Progenitor cell of endocrine pancreas (in vitro differentiated cells): ENCODE results near the gene NDUFV1. TPM values are rescaled to one million over a fixed set of nuclear protein-coding genes. Genes with fewer than 3 reads are reported as not detected.
"Not testable (repeated sequence)": the region's sequence is repeated elsewhere in the genome, so short reads cannot be mapped to it uniquely, and the experiment has no call there.

Experiments
- DNase-seq: peaks from one replicate; pipeline ENCODE4 v3.0.0; 2021; ENCODE audit warnings: low spot score; ENCODE audit not compliant: unreplicated experiment
- H3K27ac Mint-ChIP-seq: 2 replicates; pipeline ENCODE4 v1.8.0; 2021; ENCODE audit warnings: mild to moderate bottlenecking, moderate library complexity, mixed read lengths
- H3K27me3 Mint-ChIP-seq: 2 replicates; pipeline ENCODE4 v1.8.0; 2021; ENCODE audit warnings: mixed read lengths
- H3K36me3 Mint-ChIP-seq: 2 replicates; pipeline ENCODE4 v1.8.0; 2022; ENCODE audit warnings: mixed read lengths; ENCODE audit not compliant: insufficient read depth
- H3K4me1 Mint-ChIP-seq: 2 replicates; pipeline ENCODE4 v1.8.0; 2021; ENCODE audit warnings: low read depth, mixed read lengths
- H3K4me3 Mint-ChIP-seq: 2 replicates; pipeline ENCODE4 v1.8.0; 2021; ENCODE audit warnings: low read depth, mild to moderate bottlenecking, moderate library complexity, mixed read lengths
- H3K9me3 Mint-ChIP-seq: 2 replicates; pipeline ENCODE4 v1.8.0; 2021; ENCODE audit warnings: low read depth, mixed read lengths
- CTCF ChIP-seq: fragments of 200-600 bp; sonication (generic); IDR thresholded peaks from one replicate; pipeline ENCODE4 v1.5.0; 2021; ENCODE audit warnings: antibody characterized with exemption, mild to moderate bottlenecking; ENCODE audit not compliant: unreplicated experiment
- total RNA-seq: library from RNA; stranded (reverse); gene quantifications from 2 replicates; pipeline ENCODE4 v1.2.1, GENCODE V29; 2021

Gene NDUFV1
- total RNA-seq, 1 donor from 2014 or later: 137 TPM

GRCh38 chr11:67599149-67599548, 7.6 kb upstream of the NDUFV1 start:
- no peak overlapping the region for H3K27ac Mint-ChIP-seq
- peaks cover under 1% of the 10 kb centered on the region for H3K27me3 Mint-ChIP-seq
- no peak for DNase-seq
- H3K4me3 Mint-ChIP-seq: no peak overlapping the region
- peaks cover 9% of the 10 kb centered on the region for H3K9me3 Mint-ChIP-seq
- no peak for TF ChIP-seq CTCF
- peaks cover 2% of the 10 kb centered on the region for H3K36me3 Mint-ChIP-seq
- no peaks in the 10 kb centered on the region for H3K4me1 Mint-ChIP-seq

GRCh38 chr11:67600324-67601029, 6.3 kb upstream of the NDUFV1 start:
- Mint-ChIP-seq H3K4me1 (peaks cover 3% of the 10 kb centered on the region), H3K27ac (no peak overlapping the region), H3K4me3 (no peak overlapping the region), H3K9me3 (peaks cover 9% of the 10 kb centered on the region), H3K27me3 (peaks cover 6% of the 10 kb centered on the region), H3K36me3 (peaks cover 2% of the 10 kb centered on the region)
- TF ChIP-seq CTCF: no peak
- DNase-seq: no peak

GRCh38 chr11:67601098-67601497, 5.6 kb upstream of the NDUFV1 start:
- Mint-ChIP-seq H3K27ac (no peak overlapping the region), H3K4me1 (peaks cover 7% of the 10 kb centered on the region), H3K9me3 (peaks cover 9% of the 10 kb centered on the region), H3K36me3 (peaks cover 2% of the 10 kb centered on the region), H3K27me3 (peaks cover 6% of the 10 kb centered on the region), H3K4me3 (no peak overlapping the region)
- DNase-seq: no peak
- TF ChIP-seq CTCF: no peak

DNA sequence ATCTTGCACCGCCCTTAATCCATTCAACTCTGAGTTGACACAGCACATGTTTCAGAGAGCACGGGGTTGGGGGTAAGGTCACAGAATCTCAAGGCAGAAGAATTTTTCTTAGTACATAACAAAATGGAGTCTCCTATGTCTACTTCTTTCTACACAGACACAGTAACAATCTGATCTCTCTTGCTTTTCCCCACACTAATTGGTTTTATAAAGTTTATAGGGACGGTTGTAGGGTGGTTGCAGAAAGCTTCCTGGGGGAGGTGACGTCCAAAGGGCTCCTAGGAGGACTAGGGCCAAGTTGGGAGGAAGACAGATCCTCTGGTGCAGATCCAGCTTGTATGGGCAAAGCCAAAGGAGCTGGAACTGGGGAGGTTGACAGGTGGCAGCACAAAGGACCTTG, 2.6 kb upstream of the NDUFV1 start:
- DNase-seq, H3K36me3 Mint-ChIP-seq, H3K4me3 Mint-ChIP-seq, H3K9me3 Mint-ChIP-seq, H3K27ac Mint-ChIP-seq, H3K27me3 Mint-ChIP-seq: not testable (repeated sequence)
- peaks cover 14% of the 10 kb centered on the region for H3K4me1 Mint-ChIP-seq

- peaks cover 5% of the 10 kb centered on the region for H3K9me3 Mint-ChIP-seq
- H3K4me3 Mint-ChIP-seq: no peak overlapping the region
- no peak overlapping the region for H3K27ac Mint-ChIP-seq
- peaks cover 5% of the 10 kb centered on the region for H3K36me3 Mint-ChIP-seq
- peaks cover 14% of the 10 kb centered on the region for H3K4me1 Mint-ChIP-seq
- TF ChIP-seq CTCF: no peak
- peaks cover 6% of the 10 kb centered on the region for H3K27me3 Mint-ChIP-seq
- no peak for DNase-seq
Measured at GRCh38 chr11:67604815-67605214, 1.9 kb upstream of the NDUFV1 start.
